Activated CD4-positive, alpha-beta T cell treated with anti-CD3 and anti-CD28 coated beads, Interleukin-2, amount 50 U/mL, for 16 hours (primary cell): Measurements from ENCODE around the gene SYTL2.

Experiments used
- DNase-seq: peaks from one replicate; pipeline ENCODE4 v3.0.0-alpha.2; 2020

SYTL2 gene

GRCh38 chr11:85647078-85647477, 163.9 kb downstream of the SYTL2 start:
- DNase-seq = no peak
